GM19468 (cell line): ENCODE data around the gene MAP1LC3A.

ENCODE experiments used
- ATAC-seq: cut with Tn5 transposase; IDR thresholded peaks from one replicate; pipeline ENCODE4 v1.9.1; 2021; ENCODE audit warnings: mild to moderate bottlenecking, moderate library complexity, moderate number of reproducible peaks; ENCODE audit not compliant: unreplicated experiment; ENCODE audit errors: extremely low read depth

Gene MAP1LC3A

GRCh38 chr20:34573541-34574300, 15.2 kb downstream of the MAP1LC3A start:
- no peak for ATAC-seq

GRCh38 chr20:34574426-34574825, 15.9 kb downstream of the MAP1LC3A start:
- ATAC-seq = no peak

- no peak for ATAC-seq
These were observed 16.3 kb downstream of the MAP1LC3A start for GRCh38 chr20:34574861-34575260.

- ATAC-seq = no peak
These were observed 16.8 kb downstream of the MAP1LC3A start for GRCh38 chr20:34575271-34575670.

- no peak for ATAC-seq
These were observed 17.2 kb downstream of the MAP1LC3A start for GRCh38 chr20:34575756-34576155.

GRCh38 chr20:34577061-34577460, 18.5 kb downstream of the MAP1LC3A start:
- ATAC-seq = no peak

GRCh38 chr20:34578025-34578424, 19.5 kb downstream of the MAP1LC3A start:
- ATAC-seq = no peak

- no peak for ATAC-seq
These were observed 20.0 kb downstream of the MAP1LC3A start for GRCh38 chr20:34578521-34578920.

GRCh38 chr20:34579191-34579978, 20.9 kb downstream of the MAP1LC3A start:
- no peak for ATAC-seq

- peak; percentile 64 for ATAC-seq
These were observed 21.7 kb downstream of the MAP1LC3A start for GRCh38 chr20:34579979-34580940.

- ATAC-seq = no peak
These were observed 23.0 kb downstream of the MAP1LC3A start for GRCh38 chr20:34581341-34582184.

- ATAC-seq = no peak
These were observed 23.7 kb downstream of the MAP1LC3A start for GRCh38 chr20:34582221-34582620.

- no peak for ATAC-seq
These were observed 24.4 kb downstream of the MAP1LC3A start for GRCh38 chr20:34582911-34583310.

- ATAC-seq = no peak
These were observed 25.0 kb downstream of the MAP1LC3A start for GRCh38 chr20:34583544-34583943.

- ATAC-seq = no peak
These were observed 26.5 kb downstream of the MAP1LC3A start for GRCh38 chr20:34585019-34585418.

GRCh38 chr20:34586488-34587163, 28.1 kb downstream of the MAP1LC3A start:
- ATAC-seq = no peak

GRCh38 chr20:34595377-34596184, 37.1 kb downstream of the MAP1LC3A start:
- no peak for ATAC-seq
